Measurements from ENCODE around the gene FHOD3. TPM values are rescaled to one million over a fixed set of nuclear protein-coding genes. Genes with fewer than 3 reads are reported as not detected.

Gene FHOD3
- total and polyA plus RNA-seq, 2 of the 13 experiments (the other 11 are each of a cell fraction or from before 2014, with no cell fraction given) = 0.07 TPM; not detected in 1

DNA sequence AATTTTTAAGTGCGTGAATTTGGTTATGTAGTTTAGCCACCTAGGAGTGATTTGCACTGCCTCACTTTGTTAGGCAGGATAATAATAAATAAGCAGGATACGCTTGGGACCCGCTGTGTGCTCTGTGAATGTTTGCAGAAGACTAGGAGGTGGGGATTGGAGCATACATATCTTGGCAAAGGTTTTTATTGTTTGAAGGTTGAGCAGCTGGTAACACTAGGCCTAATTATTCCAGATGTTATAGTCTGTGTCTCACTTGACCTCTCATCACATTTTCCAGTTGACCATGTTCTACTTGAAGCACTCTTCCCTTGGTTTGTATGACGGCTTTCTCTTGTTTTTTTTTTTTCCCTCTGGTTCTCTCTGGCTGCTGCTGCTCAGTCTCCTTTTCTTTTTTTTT is 42.7 kb downstream of the FHOD3 start (continued):
- TF ChIP-seq, protein P1, sequence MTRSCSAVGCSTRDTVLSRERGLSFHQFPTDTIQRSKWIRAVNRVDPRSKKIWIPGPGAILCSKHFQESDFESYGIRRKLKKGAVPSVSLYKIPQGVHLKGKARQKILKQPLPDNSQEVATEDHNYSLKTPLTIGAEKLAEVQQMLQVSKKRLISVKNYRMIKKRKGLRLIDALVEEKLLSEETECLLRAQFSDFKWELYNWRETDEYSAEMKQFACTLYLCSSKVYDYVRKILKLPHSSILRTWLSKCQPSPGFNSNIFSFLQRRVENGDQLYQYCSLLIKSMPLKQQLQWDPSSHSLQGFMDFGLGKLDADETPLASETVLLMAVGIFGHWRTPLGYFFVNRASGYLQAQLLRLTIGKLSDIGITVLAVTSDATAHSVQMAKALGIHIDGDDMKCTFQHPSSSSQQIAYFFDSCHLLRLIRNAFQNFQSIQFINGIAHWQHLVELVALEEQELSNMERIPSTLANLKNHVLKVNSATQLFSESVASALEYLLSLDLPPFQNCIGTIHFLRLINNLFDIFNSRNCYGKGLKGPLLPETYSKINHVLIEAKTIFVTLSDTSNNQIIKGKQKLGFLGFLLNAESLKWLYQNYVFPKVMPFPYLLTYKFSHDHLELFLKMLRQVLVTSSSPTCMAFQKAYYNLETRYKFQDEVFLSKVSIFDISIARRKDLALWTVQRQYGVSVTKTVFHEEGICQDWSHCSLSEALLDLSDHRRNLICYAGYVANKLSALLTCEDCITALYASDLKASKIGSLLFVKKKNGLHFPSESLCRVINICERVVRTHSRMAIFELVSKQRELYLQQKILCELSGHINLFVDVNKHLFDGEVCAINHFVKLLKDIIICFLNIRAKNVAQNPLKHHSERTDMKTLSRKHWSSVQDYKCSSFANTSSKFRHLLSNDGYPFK (CRISPR knock-in tag; IDR thresholded peaks at IDR 0.05; ENCODE audit: borderline replicate concordance) = no peak
- TF ChIP-seq, protein P2, sequence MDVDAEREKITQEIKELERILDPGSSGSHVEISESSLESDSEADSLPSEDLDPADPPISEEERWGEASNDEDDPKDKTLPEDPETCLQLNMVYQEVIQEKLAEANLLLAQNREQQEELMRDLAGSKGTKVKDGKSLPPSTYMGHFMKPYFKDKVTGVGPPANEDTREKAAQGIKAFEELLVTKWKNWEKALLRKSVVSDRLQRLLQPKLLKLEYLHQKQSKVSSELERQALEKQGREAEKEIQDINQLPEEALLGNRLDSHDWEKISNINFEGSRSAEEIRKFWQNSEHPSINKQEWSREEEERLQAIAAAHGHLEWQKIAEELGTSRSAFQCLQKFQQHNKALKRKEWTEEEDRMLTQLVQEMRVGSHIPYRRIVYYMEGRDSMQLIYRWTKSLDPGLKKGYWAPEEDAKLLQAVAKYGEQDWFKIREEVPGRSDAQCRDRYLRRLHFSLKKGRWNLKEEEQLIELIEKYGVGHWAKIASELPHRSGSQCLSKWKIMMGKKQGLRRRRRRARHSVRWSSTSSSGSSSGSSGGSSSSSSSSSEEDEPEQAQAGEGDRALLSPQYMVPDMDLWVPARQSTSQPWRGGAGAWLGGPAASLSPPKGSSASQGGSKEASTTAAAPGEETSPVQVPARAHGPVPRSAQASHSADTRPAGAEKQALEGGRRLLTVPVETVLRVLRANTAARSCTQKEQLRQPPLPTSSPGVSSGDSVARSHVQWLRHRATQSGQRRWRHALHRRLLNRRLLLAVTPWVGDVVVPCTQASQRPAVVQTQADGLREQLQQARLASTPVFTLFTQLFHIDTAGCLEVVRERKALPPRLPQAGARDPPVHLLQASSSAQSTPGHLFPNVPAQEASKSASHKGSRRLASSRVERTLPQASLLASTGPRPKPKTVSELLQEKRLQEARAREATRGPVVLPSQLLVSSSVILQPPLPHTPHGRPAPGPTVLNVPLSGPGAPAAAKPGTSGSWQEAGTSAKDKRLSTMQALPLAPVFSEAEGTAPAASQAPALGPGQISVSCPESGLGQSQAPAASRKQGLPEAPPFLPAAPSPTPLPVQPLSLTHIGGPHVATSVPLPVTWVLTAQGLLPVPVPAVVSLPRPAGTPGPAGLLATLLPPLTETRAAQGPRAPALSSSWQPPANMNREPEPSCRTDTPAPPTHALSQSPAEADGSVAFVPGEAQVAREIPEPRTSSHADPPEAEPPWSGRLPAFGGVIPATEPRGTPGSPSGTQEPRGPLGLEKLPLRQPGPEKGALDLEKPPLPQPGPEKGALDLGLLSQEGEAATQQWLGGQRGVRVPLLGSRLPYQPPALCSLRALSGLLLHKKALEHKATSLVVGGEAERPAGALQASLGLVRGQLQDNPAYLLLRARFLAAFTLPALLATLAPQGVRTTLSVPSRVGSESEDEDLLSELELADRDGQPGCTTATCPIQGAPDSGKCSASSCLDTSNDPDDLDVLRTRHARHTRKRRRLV (CRISPR knock-in tag; IDR thresholded peaks at IDR 0.05) = no peak

DNA sequence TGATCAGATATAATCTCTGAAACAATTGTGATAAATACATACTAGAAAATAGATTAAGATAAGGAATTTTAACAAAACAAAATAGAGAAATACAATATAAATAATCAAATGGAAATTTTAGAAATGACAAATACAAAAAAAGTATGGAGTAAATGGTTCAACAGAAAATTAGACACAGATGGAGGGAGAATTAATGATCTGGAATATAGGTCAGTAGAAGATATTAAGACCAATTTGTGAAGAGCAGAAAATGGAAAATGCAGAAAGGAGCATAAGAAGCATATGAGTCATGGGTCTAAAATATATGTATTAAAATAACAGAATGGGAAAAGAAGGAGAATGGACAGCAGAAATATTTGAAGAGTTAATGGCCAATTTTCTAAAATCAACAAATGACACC is 44.4 kb downstream of the FHOD3 start:
- H3K4me3 ChIP-seq (replicated peaks in 1 of 3; ENCODE audit: insufficient read depth in 1 of 3, low read depth in 2 of 3, low read length in 3 of 3) = no peak overlapping the region
- H3K36me3 ChIP-seq (replicated peaks in 1 of 2; ENCODE audit: control insufficient read depth in 1 of 2, insufficient read depth in 2 of 2, low read length in 2 of 2) = no peaks in the 10 kb centered on the region
- peaks cover 17% of the 10 kb centered on the region for H3K4me1 ChIP-seq (ENCODE audit: insufficient read depth, low read length)
- H3K4me2 ChIP-seq (ENCODE audit: low read depth, low read length) = no peak overlapping the region
- DNase-seq (ENCODE audit: low spot score) (no peak), FAIRE-seq (no peak), ATAC-seq (no peak)
- no peak overlapping the region for H2AFZ ChIP-seq (ENCODE audit: low read length)
- H3K27ac ChIP-seq (ENCODE audit: extremely low read length, insufficient read depth, low read length) = no peak overlapping the region
- H3K27me3 ChIP-seq (ENCODE audit: control insufficient read depth in 1 of 2, insufficient read depth in 2 of 2, low read length in 2 of 2) = no peaks in the 10 kb centered on the region
- intact Hi-C loops (cut with micrococcal nuclease; ENCODE audit: unreplicated experiment) = no loop called here
- ChIA-PET CTCF (ENCODE audit: low intra/inter-chr PET ratio, low total read pairs) (no interaction called here), POLR2A (no interaction called here)
- no peaks in the 10 kb centered on the region for H3K9me3 ChIP-seq (ENCODE audit: low read length)
- in situ Hi-C loops (cut with HindIII; ENCODE audit: extremely low pct_ligation_motif_present, low pct_unique_long_range_greater_than_20kb) = no loop called here
- H4K20me1 ChIP-seq (ENCODE audit: insufficient read depth, low read length) = no peaks in the 10 kb centered on the region
- no peak overlapping the region for H3K9ac ChIP-seq (ENCODE audit: insufficient read depth, low read depth, low read length)
- H3K79me2 ChIP-seq (ENCODE audit: insufficient read depth, low read length) = no peaks in the 10 kb centered on the region
- BruUV-seq (replicated peaks) = no TSS peak
- no peak for TF ChIP-seq MBD4 (IDR thresholded peaks at IDR 0.05; ENCODE audit: borderline replicate concordance, low read length)
- no peak for TF ChIP-seq CHD4 (IDR thresholded peaks at IDR 0.05; ENCODE audit: borderline replicate concordance, low read length)
- TF ChIP-seq, protein P3, sequence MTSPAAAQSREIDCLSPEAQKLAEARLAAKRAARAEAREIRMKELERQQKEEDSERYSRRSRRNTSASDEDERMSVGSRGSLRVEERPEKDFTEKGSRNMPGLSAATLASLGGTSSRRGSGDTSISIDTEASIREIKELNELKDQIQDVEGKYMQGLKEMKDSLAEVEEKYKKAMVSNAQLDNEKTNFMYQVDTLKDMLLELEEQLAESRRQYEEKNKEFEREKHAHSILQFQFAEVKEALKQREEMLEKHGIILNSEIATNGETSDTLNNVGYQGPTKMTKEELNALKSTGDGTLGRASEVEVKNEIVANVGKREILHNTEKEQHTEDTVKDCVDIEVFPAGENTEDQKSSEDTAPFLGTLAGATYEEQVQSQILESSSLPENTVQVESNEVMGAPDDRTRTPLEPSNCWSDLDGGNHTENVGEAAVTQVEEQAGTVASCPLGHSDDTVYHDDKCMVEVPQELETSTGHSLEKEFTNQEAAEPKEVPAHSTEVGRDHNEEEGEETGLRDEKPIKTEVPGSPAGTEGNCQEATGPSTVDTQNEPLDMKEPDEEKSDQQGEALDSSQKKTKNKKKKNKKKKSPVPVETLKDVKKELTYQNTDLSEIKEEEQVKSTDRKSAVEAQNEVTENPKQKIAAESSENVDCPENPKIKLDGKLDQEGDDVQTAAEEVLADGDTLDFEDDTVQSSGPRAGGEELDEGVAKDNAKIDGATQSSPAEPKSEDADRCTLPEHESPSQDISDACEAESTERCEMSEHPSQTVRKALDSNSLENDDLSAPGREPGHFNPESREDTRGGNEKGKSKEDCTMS (CRISPR knock-in tag; conservative IDR thresholded peaks at IDR 0.05) = no peak
- no peak for TF ChIP-seq ATM (IDR thresholded peaks at IDR 0.05; ENCODE audit: borderline replicate concordance)
- TF ChIP-seq SKI (IDR thresholded peaks at IDR 0.05; ENCODE audit: partially characterized antibody) = no peak
- TF ChIP-seq ZKSCAN8 (CRISPR knock-in tag; IDR thresholded peaks at IDR 0.05; ENCODE audit: borderline replicate concordance) = no peak
- TF ChIP-seq, protein P4, sequence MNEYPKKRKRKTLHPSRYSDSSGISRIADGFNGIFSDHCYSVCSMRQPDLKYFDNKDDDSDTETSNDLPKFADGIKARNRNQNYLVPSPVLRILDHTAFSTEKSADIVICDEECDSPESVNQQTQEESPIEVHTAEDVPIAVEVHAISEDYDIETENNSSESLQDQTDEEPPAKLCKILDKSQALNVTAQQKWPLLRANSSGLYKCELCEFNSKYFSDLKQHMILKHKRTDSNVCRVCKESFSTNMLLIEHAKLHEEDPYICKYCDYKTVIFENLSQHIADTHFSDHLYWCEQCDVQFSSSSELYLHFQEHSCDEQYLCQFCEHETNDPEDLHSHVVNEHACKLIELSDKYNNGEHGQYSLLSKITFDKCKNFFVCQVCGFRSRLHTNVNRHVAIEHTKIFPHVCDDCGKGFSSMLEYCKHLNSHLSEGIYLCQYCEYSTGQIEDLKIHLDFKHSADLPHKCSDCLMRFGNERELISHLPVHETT (CRISPR knock-in tag; conservative IDR thresholded peaks at IDR 0.05) = no peak

Data from HepG2 (cell line).